MCF 10A (cell line): ENCODE results near the gene RABL6. TPM values are rescaled to one million over a fixed set of nuclear protein-coding genes. Genes with fewer than 3 reads are reported as not detected.

Source experiments
- BruUV-seq: library from RNA; stranded (reverse); fragments of 400-500 nt; replicated peaks from 2 replicates; lab custom pipeline; 2021; lab: Mats Ljungman, UMichigan
- CTCF ChIA-PET: fragments of 300-600 bp; sonication (Branson Sonifier 250); formaldehyde crosslinking; extraction: SDS; loops from one replicate; lab custom pipeline; 2021; ENCODE audit warnings: antibody characterized with exemption, inconsistent platforms; lab: Yijun Ruan, JAX
- POLR2A ChIA-PET: fragments of 300-600, 350-650 bp; sonication (Branson Sonifier 250); formaldehyde crosslinking; extraction: SDS; loops from one replicate; lab custom pipeline; 2020; ENCODE audit warnings: antibody characterized with exemption, inconsistent platforms; lab: Yijun Ruan, JAX
- DNase-seq: peaks from one replicate; pipeline ENCODE4 v3.0.0-alpha.2; 2018; ENCODE audit not compliant: unreplicated experiment
- H3K27ac Mint-ChIP-seq: one replicate; pipeline ENCODE4 v1.8.0; 2022; ENCODE audit warnings: mild to moderate bottlenecking, low read depth, mixed read lengths; ENCODE audit not compliant: unreplicated experiment
- H3K27me3 Mint-ChIP-seq: one replicate; pipeline ENCODE4 v1.8.0; 2022; ENCODE audit warnings: mixed read lengths; ENCODE audit not compliant: insufficient read depth, unreplicated experiment
- H3K36me3 Mint-ChIP-seq: one replicate; pipeline ENCODE4 v1.8.0; 2022; ENCODE audit warnings: mild to moderate bottlenecking, moderate library complexity, mixed read lengths; ENCODE audit not compliant: insufficient read depth, unreplicated experiment
- H3K4me1 Mint-ChIP-seq: one replicate; pipeline ENCODE4 v1.8.0; 2022; ENCODE audit warnings: mixed read lengths; ENCODE audit not compliant: insufficient read depth, unreplicated experiment
- H3K4me3 Mint-ChIP-seq: one replicate; pipeline ENCODE4 v1.8.0; 2022; ENCODE audit warnings: mild to moderate bottlenecking, moderate library complexity, mixed read lengths; ENCODE audit not compliant: unreplicated experiment
- H3K9me3 Mint-ChIP-seq: one replicate; pipeline ENCODE4 v1.8.0; 2022; ENCODE audit warnings: mixed read lengths; ENCODE audit not compliant: unreplicated experiment
- CTCF ChIP-seq: fragments of 200-600 bp; IDR thresholded peaks from one replicate; pipeline ENCODE4 v1.8.0; 2022; ENCODE audit warnings: antibody characterized with exemption, mild to moderate bottlenecking; ENCODE audit not compliant: unreplicated experiment
- intact Hi-C: fragments of 100-400 bp; cut with micrococcal nuclease; formaldehyde crosslinking; loops from 2 replicates; pipeline ENCODE4 v1.14.1; 2022
- total RNA-seq: library from RNA; stranded (reverse); gene quantifications from 2 replicates; pipeline ENCODE4 v1.2.3, GENCODE V29; 2022

RABL6 gene
- total RNA-seq, 1 experiment from 2014 or later: 77.8 TPM

DNA sequence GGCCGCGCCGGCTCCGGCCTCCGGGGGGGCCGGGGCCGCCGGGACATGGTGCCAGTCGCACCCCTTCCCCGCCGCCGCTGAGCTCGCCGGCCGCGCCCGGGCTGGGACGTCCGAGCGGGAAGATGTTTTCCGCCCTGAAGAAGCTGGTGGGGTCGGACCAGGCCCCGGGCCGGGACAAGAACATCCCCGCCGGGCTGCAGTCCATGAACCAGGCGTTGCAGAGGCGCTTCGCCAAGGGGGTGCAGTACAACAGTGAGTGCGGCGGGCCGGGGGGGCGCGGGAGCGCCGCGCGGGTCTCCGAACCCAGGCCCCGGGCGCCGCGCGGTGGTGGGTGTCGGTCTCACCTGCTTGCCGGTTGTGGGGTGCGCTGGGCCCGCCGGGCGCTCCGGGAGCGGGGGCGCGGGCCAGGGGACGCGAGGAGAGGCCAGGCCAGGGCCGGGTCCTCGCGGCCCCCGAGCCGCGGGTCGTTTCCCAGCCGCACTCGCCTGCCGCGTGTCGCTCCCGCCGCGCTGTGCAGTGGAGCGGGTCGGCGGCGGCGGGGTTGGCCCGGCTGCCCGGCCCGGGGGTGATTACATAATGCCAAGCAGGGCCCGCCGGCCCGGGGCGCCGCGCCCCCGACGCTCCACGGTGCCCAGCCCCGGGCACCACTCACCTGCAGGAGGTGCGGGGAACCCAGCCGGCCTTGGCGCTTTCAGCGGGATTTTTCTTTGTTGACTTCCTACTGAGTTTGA lies 492 bp downstream of the RABL6 start:
- BruUV-seq: no TSS peak
- H3K27me3 Mint-ChIP-seq: no peaks in the 10 kb centered on the region
- H3K4me1 Mint-ChIP-seq: no peaks in the 10 kb centered on the region
- no peak for DNase-seq
- peak overlapping the region; percentile 76 for H3K4me3 Mint-ChIP-seq
- ChIA-PET CTCF (interaction anchor here (0.6 to 2.8 kb wide), 5 partner anchors 34 to 387 kb away, joined by 3 to 8 read pairs (median 4); partner anchors contain the start of genes AJM1 and FBXW5), POLR2A (interaction anchor here (0.5 to 5.6 kb wide), 19 partner anchors 8 to 321 kb away, joined by 3 to 33 read pairs (median 5); partner anchors contain the start of genes AJM1, SAPCD2 and TMEM141)
- intact Hi-C loops: no loop called here
- TF ChIP-seq CTCF: no peak
- no peaks in the 10 kb centered on the region for H3K9me3 Mint-ChIP-seq
- H3K27ac Mint-ChIP-seq: no peak overlapping the region
- H3K36me3 Mint-ChIP-seq: peaks cover 30% of the 10 kb centered on the region

DNA sequence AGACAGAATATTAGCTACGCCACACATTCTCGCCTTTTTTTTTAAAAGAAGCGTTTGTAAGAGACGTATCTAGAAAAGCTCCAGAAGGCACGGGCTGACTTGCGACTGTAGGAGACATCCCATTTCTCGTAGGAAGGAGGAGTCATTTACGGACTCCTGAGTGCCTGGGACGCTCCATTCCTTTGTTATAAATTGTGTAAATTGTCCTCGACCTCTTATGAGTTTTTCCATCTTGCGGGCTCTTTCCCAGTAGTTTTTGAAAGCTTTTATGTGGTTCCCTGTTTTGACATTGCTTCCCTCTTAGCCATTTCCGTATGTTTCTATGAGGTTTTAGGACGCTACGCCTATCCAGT lies 1.0 kb downstream of the RABL6 start:
- intact Hi-C loops: no loop called here
- ChIA-PET CTCF (interaction anchor here (0.7 to 1.9 kb wide), 5 partner anchors 12 to 386 kb away, joined by 3 to 5 read pairs (median 4); partner anchors contain the start of gene FBXW5), POLR2A (interaction anchor here (0.6 to 5.6 kb wide), 16 partner anchors 8 to 321 kb away, joined by 3 to 33 read pairs (median 6); partner anchors contain the start of genes AJM1 and TMEM141)
- Mint-ChIP-seq H3K27me3 (no peaks in the 10 kb centered on the region), H3K9me3 (no peaks in the 10 kb centered on the region), H3K4me1 (no peaks in the 10 kb centered on the region), H3K27ac (no peak overlapping the region), H3K36me3 (peaks cover 30% of the 10 kb centered on the region), H3K4me3 (peak overlapping the region; percentile 76)
- TF ChIP-seq CTCF: no peak
- no TSS peak for BruUV-seq
- DNase-seq: peak; percentile 21

GRCh38 chr9:136814725-136815421 lies 7.1 kb downstream of the RABL6 start:
- no TSS peak for BruUV-seq
- Mint-ChIP-seq H3K4me3 (no peak overlapping the region), H3K27ac (no peak overlapping the region), H3K27me3 (no peaks in the 10 kb centered on the region), H3K4me1 (peaks cover 7% of the 10 kb centered on the region), H3K36me3 (peaks cover 45% of the 10 kb centered on the region), H3K9me3 (no peaks in the 10 kb centered on the region)
- intact Hi-C loops: no loop called here
- CTCF ChIA-PET: interaction anchor here (0.7 to 1.3 kb wide), 5 partner anchors 10 to 25 kb away, joined by 3 to 6 read pairs (median 4); no protein-coding TSS in a partner anchor
- no peak for DNase-seq
- POLR2A ChIA-PET: interaction anchor here (0.6 to 3.7 kb wide), 2 partner anchors 7 to 105 kb away, joined by 3 to 13 read pairs; partner anchors contain the start of gene RABL6
- no peak for TF ChIP-seq CTCF

- BruUV-seq: no TSS peak
- Mint-ChIP-seq H3K4me3 (no peak overlapping the region), H3K27me3 (no peaks in the 10 kb centered on the region), H3K4me1 (peaks cover 7% of the 10 kb centered on the region), H3K27ac (no peak overlapping the region), H3K36me3 (peaks cover 42% of the 10 kb centered on the region), H3K9me3 (no peaks in the 10 kb centered on the region)
- no peak for TF ChIP-seq CTCF
- CTCF ChIA-PET: interaction anchor here (0.6 to 1.3 kb wide), 5 partner anchors 12 to 86 kb away, joined by 3 to 6 read pairs (median 4); no protein-coding TSS in a partner anchor
- POLR2A ChIA-PET: interaction anchor here (3.7 kb wide), 1 partner anchor 8 kb away, joined by 13 read pairs; the partner anchor contains the start of gene RABL6
- no peak for DNase-seq
- intact Hi-C loops: no loop called here
These were observed 7.7 kb downstream of the RABL6 start for GRCh38 chr9:136815422-136815782.
